ENCODE data around the gene WNT4. TPM values are rescaled to one million over a fixed set of nuclear protein-coding genes. Genes with fewer than 3 reads are reported as not detected.

The WNT4 gene
- total RNA-seq, 1 experiment from 2014 or later: 0.79 TPM

GRCh38 chr1:22080191-22080590, 62.7 kb downstream of the WNT4 start:
- intact Hi-C loops (cut with micrococcal nuclease; ENCODE audit: unreplicated experiment): no loop called here
- H3K27me3 ChIP-seq (replicated peaks; ENCODE audit: control insufficient read depth, insufficient read depth, low read length): no peaks in the 10 kb centered on the region
- no peak for TF ChIP-seq CTCF (IDR thresholded peaks at IDR 0.05; ENCODE audit: insufficient read depth in 1 of 2, low read depth in 1 of 2, low read length in 1 of 2, severe bottlenecking in 1 of 2, unreplicated experiment in 1 of 2)
- peaks cover 7% of the 10 kb centered on the region for H3K4me1 Mint-ChIP-seq (ENCODE audit: low read depth, unreplicated experiment)
- H3K9me3 Mint-ChIP-seq (ENCODE audit: unreplicated experiment): no peaks in the 10 kb centered on the region
- H3K4me3 ChIP-seq (ENCODE audit: low read depth, low read length): no peak overlapping the region
- no peak overlapping the region for H3K4me3 Mint-ChIP-seq (ENCODE audit: unreplicated experiment)
- POLR2A ChIA-PET: interaction anchor here (0.6 kb wide), 1 partner anchor 16 kb away, joined by 3 read pairs; no protein-coding TSS in a partner anchor
- no peak for DNase-seq
- peaks cover 1% of the 10 kb centered on the region for H3K36me3 ChIP-seq (ENCODE audit: control insufficient read depth, insufficient read depth, low read length)
- H3K4me1 ChIP-seq: no peaks in the 10 kb centered on the region
- no peaks in the 10 kb centered on the region for H3K9me3 ChIP-seq
- BruUV-seq (replicated peaks): no TSS peak
- CTCF ChIA-PET: no interaction called here
- peaks cover 81% of the 10 kb centered on the region for H3K36me3 Mint-ChIP-seq (ENCODE audit: insufficient read depth, unreplicated experiment)
- H3K27me3 Mint-ChIP-seq (ENCODE audit: insufficient read depth, unreplicated experiment): no peaks in the 10 kb centered on the region
- no peak overlapping the region for H3K27ac Mint-ChIP-seq (ENCODE audit: unreplicated experiment)

- Histone ChIP-seq H3K4me1 (0 out of 2 replicates have a peak, but pooled peaks cover 3% of the 10 kb centered on the region), H3K27me3 (replicated peaks; ENCODE audit: control insufficient read depth, insufficient read depth, low read length) (no peaks in the 10 kb centered on the region), H3K9me3 (no peaks in the 10 kb centered on the region), H3K4me3 (ENCODE audit: low read depth, low read length) (no peak overlapping the region), H3K36me3 (ENCODE audit: control insufficient read depth, insufficient read depth, low read length) (peaks cover 1% of the 10 kb centered on the region)
- no peak for DNase-seq
- H3K4me3 Mint-ChIP-seq (ENCODE audit: unreplicated experiment): no peak overlapping the region
- no peaks in the 10 kb centered on the region for H3K27me3 Mint-ChIP-seq (ENCODE audit: insufficient read depth, unreplicated experiment)
- ChIA-PET POLR2A (no interaction called here), CTCF (no interaction called here)
- TF ChIP-seq CTCF (IDR thresholded peaks at IDR 0.05; ENCODE audit: insufficient read depth in 1 of 2, low read depth in 1 of 2, low read length in 1 of 2, severe bottlenecking in 1 of 2, unreplicated experiment in 1 of 2): no peak
- BruUV-seq (replicated peaks): no TSS peak
- no peak overlapping the region for H3K27ac Mint-ChIP-seq (ENCODE audit: unreplicated experiment)
- H3K4me1 Mint-ChIP-seq (ENCODE audit: low read depth, unreplicated experiment): peaks cover 13% of the 10 kb centered on the region
- peaks cover 76% of the 10 kb centered on the region for H3K36me3 Mint-ChIP-seq (ENCODE audit: insufficient read depth, unreplicated experiment)
- H3K9me3 Mint-ChIP-seq (ENCODE audit: unreplicated experiment): no peaks in the 10 kb centered on the region
- intact Hi-C loops (cut with micrococcal nuclease; ENCODE audit: unreplicated experiment): no loop called here
Measured at GRCh38 chr1:22078133-22078532, 64.8 kb downstream of the WNT4 start.

GRCh38 chr1:22077728-22078127, 65.2 kb downstream of the WNT4 start:
- no peak overlapping the region for H3K4me3 ChIP-seq (ENCODE audit: low read depth, low read length)
- H3K4me1 ChIP-seq: 0 out of 2 replicates have a peak, but pooled peaks cover 3% of the 10 kb centered on the region
- no peaks in the 10 kb centered on the region for H3K9me3 Mint-ChIP-seq (ENCODE audit: unreplicated experiment)
- H3K36me3 Mint-ChIP-seq (ENCODE audit: insufficient read depth, unreplicated experiment): peaks cover 76% of the 10 kb centered on the region
- no peaks in the 10 kb centered on the region for H3K27me3 Mint-ChIP-seq (ENCODE audit: insufficient read depth, unreplicated experiment)
- ChIA-PET CTCF (no interaction called here), POLR2A (no interaction called here)
- H3K36me3 ChIP-seq (ENCODE audit: control insufficient read depth, insufficient read depth, low read length): peaks cover 1% of the 10 kb centered on the region
- H3K4me1 Mint-ChIP-seq (ENCODE audit: low read depth, unreplicated experiment): peaks cover 13% of the 10 kb centered on the region
- no TSS peak for BruUV-seq (replicated peaks)
- no peak for TF ChIP-seq CTCF (IDR thresholded peaks at IDR 0.05; ENCODE audit: insufficient read depth in 1 of 2, low read depth in 1 of 2, low read length in 1 of 2, severe bottlenecking in 1 of 2, unreplicated experiment in 1 of 2)
- H3K4me3 Mint-ChIP-seq (ENCODE audit: unreplicated experiment): no peak overlapping the region
- intact Hi-C loops (cut with micrococcal nuclease; ENCODE audit: unreplicated experiment): no loop called here
- H3K27ac Mint-ChIP-seq (ENCODE audit: unreplicated experiment): no peak overlapping the region
- no peaks in the 10 kb centered on the region for H3K27me3 ChIP-seq (replicated peaks; ENCODE audit: control insufficient read depth, insufficient read depth, low read length)
- no peak for DNase-seq
- no peaks in the 10 kb centered on the region for H3K9me3 ChIP-seq
